Neuronal stem cell (in vitro differentiated cells): Measurements from ENCODE around the gene TMEM271.
"Not testable (repeated sequence)": the region's sequence is repeated elsewhere in the genome, so short reads cannot be mapped to it uniquely, and the experiment has no call there.

ENCODE experiments used
- DNase-seq: peaks from one replicate; pipeline ENCODE4 v3.0.0-alpha.2; 2013; ENCODE audit warnings: low spot score
- H2AFZ ChIP-seq: one replicate; pipeline ENCODE4 v1.6.1; 2013; ENCODE audit warnings: mild to moderate bottlenecking, low read length, inconsistent platforms
- H2AK5ac ChIP-seq: 2 replicates; pipeline ENCODE4 v1.6.1; 2013; ENCODE audit warnings: low read depth, mild to moderate bottlenecking, inconsistent platforms, low read length, moderate library complexity, mixed read lengths
- H2BK120ac ChIP-seq: 2 replicates; pipeline ENCODE4 v1.6.1; 2013; ENCODE audit warnings: low read depth, mild to moderate bottlenecking, inconsistent platforms, low read length, moderate library complexity, mixed read lengths
- H2BK12ac ChIP-seq: one replicate; pipeline ENCODE4 v1.6.1; 2013; ENCODE audit warnings: low read length, inconsistent platforms
- H2BK15ac ChIP-seq: 2 replicates; pipeline ENCODE4 v1.6.1; 2013; ENCODE audit warnings: mild to moderate bottlenecking, low read length, inconsistent platforms, mixed read lengths
- H2BK5ac ChIP-seq: one replicate; pipeline ENCODE4 v1.6.1; 2013; ENCODE audit warnings: inconsistent platforms, mild to moderate bottlenecking, low read length, moderate library complexity
- H3K14ac ChIP-seq: one replicate; pipeline ENCODE4 v1.6.1; 2013; ENCODE audit warnings: low read length, inconsistent platforms
- H3K18ac ChIP-seq: 2 replicates; pipeline ENCODE4 v1.6.1; 2013; ENCODE audit warnings: low read length, inconsistent platforms
- H3K23ac ChIP-seq: 2 replicates; pipeline ENCODE4 v1.6.1; 2013; ENCODE audit warnings: low read depth, mild to moderate bottlenecking, mixed read lengths, low read length, inconsistent platforms; ENCODE audit not compliant: poor library complexity
- H3K27ac ChIP-seq: replicated peaks from 3 replicates; pipeline ENCODE4 v1.5.1; 2013; ENCODE audit warnings: low read length, inconsistent platforms
- H3K27me3 ChIP-seq, 3 experiments: 2 replicates each; pipeline ENCODE4 v1.6.1; 2013; ENCODE audit warnings: low read length in 3 of 3, mild to moderate bottlenecking in 2 of 3, inconsistent platforms in 1 of 3, low read depth in 1 of 3, mixed read lengths in 1 of 3, moderate library complexity in 1 of 3; ENCODE audit not compliant: control insufficient read depth in 3 of 3, insufficient read depth in 3 of 3
- H3K36me3 ChIP-seq, 2 donors: replicated peaks in 1 of 2; 2 replicates each; pipeline ENCODE4 v1.6.1; 2013; ENCODE audit warnings: low read length in 2 of 2; ENCODE audit not compliant: control insufficient read depth in 2 of 2, insufficient read depth in 2 of 2
- H3K4ac ChIP-seq: 2 replicates; pipeline ENCODE4 v1.6.1; 2013; ENCODE audit warnings: inconsistent platforms, mild to moderate bottlenecking, low read length, moderate library complexity
- H3K4me1 ChIP-seq, 2 donors: 1 replicate in 1 of 2; 2 replicates in 1 of 2; pipeline ENCODE4 v1.6.1; 2013; ENCODE audit warnings: low read length in 2 of 2, low read depth in 1 of 2; ENCODE audit not compliant: control insufficient read depth in 2 of 2, insufficient read depth in 1 of 2
- H3K4me2 ChIP-seq: one replicate; pipeline ENCODE4 v1.6.1; 2013; ENCODE audit warnings: mild to moderate bottlenecking, low read length, inconsistent platforms; ENCODE audit not compliant: insufficient read depth, poor library complexity, severe bottlenecking
- H3K4me3 ChIP-seq, 2 donors: 2 replicates each; pipeline ENCODE4 v1.5.1; 2013; ENCODE audit warnings: low read length in 2 of 2, mild to moderate bottlenecking in 2 of 2, inconsistent platforms in 1 of 2, moderate library complexity in 1 of 2
- H3K79me1 ChIP-seq: one replicate; pipeline ENCODE4 v1.6.1; 2013; ENCODE audit warnings: low read depth, mild to moderate bottlenecking, inconsistent platforms, low read length, moderate library complexity
- H3K9ac ChIP-seq: one replicate; pipeline ENCODE4 v1.6.1; 2013; ENCODE audit warnings: mild to moderate bottlenecking, low read depth, low read length, inconsistent platforms; ENCODE audit not compliant: poor library complexity
- H3K9me3 ChIP-seq, 2 donors: replicated peaks in 1 of 2; 2 replicates each; pipeline versions ENCODE3 to v1.6.1; 2013; ENCODE audit warnings: low read length in 2 of 2, mild to moderate bottlenecking in 2 of 2, inconsistent platforms in 1 of 2, low read depth in 1 of 2, mixed read lengths in 1 of 2, moderate library complexity in 1 of 2; ENCODE audit not compliant: control insufficient read depth in 2 of 2, insufficient read depth in 1 of 2
- H4K8ac ChIP-seq: one replicate; pipeline ENCODE4 v1.6.1; 2013; ENCODE audit warnings: low read depth, mild to moderate bottlenecking, inconsistent platforms, low read length, moderate library complexity
- H4K91ac ChIP-seq: one replicate; pipeline ENCODE4 v1.6.1; 2013; ENCODE audit warnings: low read length, low read depth, mild to moderate bottlenecking, inconsistent platforms; ENCODE audit not compliant: poor library complexity
- WGBS, 2 donors: extraction: QIAGEN DNeasy Blood & Tissue Kit; methylation state at CpG; one replicate each; pipeline ENCODE4 v1.1.7; 2013; ENCODE audit warnings: missing lambda C conversion rate in 2 of 2, mixed read lengths in 1 of 2; ENCODE audit not compliant: insufficient read length in 2 of 2, insufficient replicate concordance in 1 of 2; ENCODE audit errors: extremely low coverage in 2 of 2; 5-methylcytosine and 5-hydroxymethylcytosine counted together

Gene TMEM271

GRCh38 chr4:560731-561291, 15.3 kb downstream of the TMEM271 start:
- no peak overlapping the region for H2AK5ac ChIP-seq
- peaks cover 0 to 4% of the 10 kb centered on the region in 2 donors for H3K9me3 ChIP-seq
- H3K4me1 ChIP-seq, result no peaks in the 10 kb centered on the region
- H2AFZ ChIP-seq, result no peak overlapping the region
- no peak overlapping the region for H4K8ac ChIP-seq
- H2BK5ac ChIP-seq, result no peak overlapping the region
- no peak overlapping the region for H2BK15ac ChIP-seq
- H3K27ac ChIP-seq, result no peak overlapping the region
- H3K79me1 ChIP-seq, result no peaks in the 10 kb centered on the region
- H3K9ac ChIP-seq, result no peak overlapping the region
- no peak overlapping the region for H2BK12ac ChIP-seq
- H3K36me3 ChIP-seq, result no peaks in the 10 kb centered on the region
- no peak overlapping the region for H3K4me2 ChIP-seq
- H3K14ac ChIP-seq, result peak overlapping the region; percentile 38
- no peak overlapping the region for H3K4me3 ChIP-seq
- WGBS, 2 donors, result no CpG with 5 or more reads among the region's 12 CpGs
- H3K27me3 ChIP-seq, result no peaks in the 10 kb centered on the region
- no peak overlapping the region for H3K4ac ChIP-seq
- H2BK120ac ChIP-seq, result no peak overlapping the region
- peak overlapping the region; percentile 64 for H3K18ac ChIP-seq
- no peak overlapping the region for H4K91ac ChIP-seq
- DNase-seq, result no peak
- peak overlapping the region; percentile 73 for H3K23ac ChIP-seq

- Histone ChIP-seq H2BK12ac (no peak overlapping the region), H3K9ac (no peak overlapping the region), H2AK5ac (no peak overlapping the region), H3K9me3 (peaks cover 0 to 5% of the 10 kb centered on the region in 2 donors), H3K27me3 (no peaks in the 10 kb centered on the region), H4K91ac (no peak overlapping the region), H4K8ac (no peak overlapping the region), H2BK15ac (no peak overlapping the region), H3K4me2 (no peak overlapping the region), H3K4me3 (no peak overlapping the region), H3K36me3 (no peaks in the 10 kb centered on the region), H2BK120ac (no peak overlapping the region), H3K27ac (no peak overlapping the region), H3K4ac (no peak overlapping the region), H2BK5ac (no peak overlapping the region), H2AFZ (no peak overlapping the region), H3K18ac (no peak overlapping the region), H3K23ac (no peak overlapping the region), H3K4me1 (no peaks in the 10 kb centered on the region), H3K14ac (no peak overlapping the region), H3K79me1 (peaks cover 3% of the 10 kb centered on the region)
- DNase-seq, result no peak
- WGBS, 2 donors, result no CpG with 5 or more reads among the region's 9 CpGs
Observed at GRCh38 chr4:560061-560460, 16.0 kb downstream of the TMEM271 start.

- Histone ChIP-seq H3K18ac (no peak overlapping the region), H4K8ac (no peak overlapping the region), H3K23ac (no peak overlapping the region), H2AFZ (no peak overlapping the region), H2BK15ac (no peak overlapping the region), H3K9me3 (peaks cover 4 to 8% of the 10 kb centered on the region in 2 donors), H3K79me1 (peaks cover 3% of the 10 kb centered on the region), H3K4me2 (no peak overlapping the region), H3K9ac (no peak overlapping the region), H3K36me3 (no peaks in the 10 kb centered on the region), H3K4me3 (peak overlapping the region in 1 of 2 donors; percentile 19), H3K4ac (no peak overlapping the region), H4K91ac (no peak overlapping the region), H2BK12ac (no peak overlapping the region), H3K4me1 (no peaks in the 10 kb centered on the region), H3K14ac (no peak overlapping the region), H2BK5ac (no peak overlapping the region), H3K27me3 (no peaks in the 10 kb centered on the region), H2AK5ac (no peak overlapping the region), H2BK120ac (no peak overlapping the region), H3K27ac (no peak overlapping the region)
- WGBS, 2 donors, result no CpG with 5 or more reads among the region's 14 CpGs
- no peak for DNase-seq
Observed at GRCh38 chr4:555566-556275, 20.4 kb downstream of the TMEM271 start.

GRCh38 chr4:554793-555320, 21.2 kb downstream of the TMEM271 start:
- H3K4me3 ChIP-seq, result peak overlapping the region in 1 of 2 donors; percentile 2
- H2BK120ac ChIP-seq, H2BK5ac ChIP-seq, H3K9me3 ChIP-seq, H2BK15ac ChIP-seq, H2AK5ac ChIP-seq, H3K27ac ChIP-seq, H3K18ac ChIP-seq, H3K14ac ChIP-seq, H3K36me3 ChIP-seq, H3K4me2 ChIP-seq, H4K8ac ChIP-seq, H3K9ac ChIP-seq, H3K27me3 ChIP-seq, H3K23ac ChIP-seq, H4K91ac ChIP-seq, DNase-seq, H2BK12ac ChIP-seq, H2AFZ ChIP-seq, H3K79me1 ChIP-seq, H3K4ac ChIP-seq, H3K4me1 ChIP-seq: not testable (repeated sequence)
- no CpG with 5 or more reads among the region's 3 CpGs for WGBS, 2 donors
